CD4-positive, alpha-beta T cell treated with Interleukin-15 for 1 hour (primary cell): ENCODE results near the gene LRRC4B.
"Not testable (repeated sequence)": the region's sequence is repeated elsewhere in the genome, so short reads cannot be mapped to it uniquely, and the experiment has no call there.

Experiments
- DNase-seq: peaks from one replicate; pipeline ENCODE4 v3.0.0-alpha.2; 2020

Gene LRRC4B

GRCh38 chr19:50551034-50551714 is 17.1 kb downstream of the LRRC4B start:
- DNase-seq = no peak

DNA sequence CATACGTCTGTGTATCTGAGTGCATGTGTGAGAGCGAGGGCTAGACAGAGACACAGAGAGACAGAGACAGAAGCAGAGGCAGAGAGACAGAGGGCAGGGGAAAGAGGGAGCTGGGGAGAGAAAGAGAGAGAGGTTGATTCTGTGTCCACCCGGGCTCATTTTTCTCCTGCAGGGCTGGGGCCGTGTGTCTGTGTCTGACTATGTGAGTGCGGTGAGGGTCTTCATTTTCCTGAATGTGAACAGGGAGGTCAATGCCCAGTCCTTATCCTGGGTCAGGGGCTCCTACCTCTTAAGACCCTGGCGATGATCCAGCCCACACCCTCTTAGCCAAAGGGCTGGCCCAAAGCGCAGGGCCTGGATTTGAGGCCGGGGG is 17.7 kb downstream of the LRRC4B start:
- no peak for DNase-seq

GRCh38 chr19:50549927-50550593 is 18.2 kb downstream of the LRRC4B start:
- DNase-seq = no peak

DNA sequence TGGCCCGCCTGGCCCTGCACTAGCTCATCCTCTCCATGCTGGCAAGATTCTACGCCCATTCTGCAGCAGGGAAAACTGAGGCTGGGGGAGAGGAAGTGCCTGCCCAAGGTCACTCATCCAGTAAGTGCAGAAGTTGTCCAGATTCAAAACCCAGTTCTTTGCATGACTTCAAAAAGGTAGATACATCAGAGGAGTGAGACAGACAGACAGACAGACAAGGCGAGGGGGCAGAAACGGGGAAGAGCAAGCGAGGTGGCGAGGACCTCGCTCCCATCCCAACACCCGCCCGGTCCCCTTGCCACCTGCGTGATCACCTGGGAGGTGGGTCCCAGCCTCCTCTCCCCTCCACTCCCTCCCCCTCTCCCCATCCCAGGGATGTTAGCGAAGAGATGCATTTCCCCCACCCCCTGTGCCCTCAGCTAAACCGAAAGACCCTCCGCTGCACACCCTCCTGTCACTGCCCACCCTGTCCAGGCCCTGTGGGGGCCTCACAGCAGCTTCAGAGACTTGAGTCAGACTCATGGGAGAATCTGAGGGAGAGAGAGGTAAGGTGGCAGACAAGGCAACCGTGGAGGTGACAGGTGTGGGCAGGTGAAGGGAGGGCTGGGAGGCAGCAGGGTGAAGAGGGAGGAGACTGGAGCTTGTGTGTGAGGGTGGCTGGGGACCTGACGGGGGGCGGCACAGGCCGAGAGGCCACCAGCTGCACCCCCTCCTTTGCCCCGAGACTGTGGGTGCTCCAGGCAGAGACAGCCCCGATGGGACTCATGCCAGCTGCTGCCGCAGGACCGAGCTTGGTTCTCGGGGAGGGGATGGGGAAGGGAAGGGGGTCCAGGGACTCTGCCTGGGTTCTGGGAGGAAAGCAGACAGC is 18.9 kb downstream of the LRRC4B start:
- no peak for DNase-seq

DNA sequence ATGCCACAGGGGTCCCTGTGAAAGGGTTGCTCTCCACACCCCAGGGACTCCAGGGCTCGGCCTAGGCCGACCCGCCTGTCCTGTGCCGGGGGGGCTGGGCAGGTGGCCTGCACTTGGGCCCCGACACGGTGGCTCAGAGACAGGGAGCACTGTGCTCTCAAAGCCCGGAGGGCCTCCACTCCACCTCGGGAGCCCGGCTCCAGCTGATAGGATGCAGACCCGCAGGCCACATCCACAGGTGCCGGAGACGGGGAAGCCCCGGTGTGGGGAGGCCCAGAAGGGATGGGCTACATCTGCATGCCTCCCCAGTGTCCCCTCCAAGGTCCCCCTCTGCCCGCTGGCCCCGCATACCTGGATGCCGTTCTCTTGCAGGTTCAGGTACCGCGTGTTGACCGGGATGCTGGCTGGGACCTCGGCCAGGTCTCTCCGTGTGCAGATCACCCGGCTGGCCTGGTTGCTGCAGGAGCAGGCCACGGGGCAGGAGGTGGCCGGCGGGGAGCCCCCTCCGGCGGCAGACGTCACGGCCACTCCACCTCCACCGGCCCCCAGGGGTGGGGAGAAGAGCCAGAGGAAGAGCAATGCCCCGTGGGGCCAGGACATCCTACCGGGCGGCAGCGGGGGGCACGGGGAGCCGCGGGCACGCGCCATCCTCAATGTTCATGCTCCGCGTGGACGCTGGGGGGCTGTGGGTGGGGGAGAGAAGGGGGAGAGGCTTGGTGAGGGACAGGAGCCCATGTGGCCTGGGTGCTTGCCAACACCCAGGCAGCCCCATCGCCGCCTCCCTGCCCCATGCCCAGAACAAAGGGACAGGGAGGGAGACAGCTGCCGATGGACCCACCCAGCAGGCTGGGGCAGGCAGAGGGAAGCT is 19.8 kb downstream of the LRRC4B start:
- no peak for DNase-seq

DNA sequence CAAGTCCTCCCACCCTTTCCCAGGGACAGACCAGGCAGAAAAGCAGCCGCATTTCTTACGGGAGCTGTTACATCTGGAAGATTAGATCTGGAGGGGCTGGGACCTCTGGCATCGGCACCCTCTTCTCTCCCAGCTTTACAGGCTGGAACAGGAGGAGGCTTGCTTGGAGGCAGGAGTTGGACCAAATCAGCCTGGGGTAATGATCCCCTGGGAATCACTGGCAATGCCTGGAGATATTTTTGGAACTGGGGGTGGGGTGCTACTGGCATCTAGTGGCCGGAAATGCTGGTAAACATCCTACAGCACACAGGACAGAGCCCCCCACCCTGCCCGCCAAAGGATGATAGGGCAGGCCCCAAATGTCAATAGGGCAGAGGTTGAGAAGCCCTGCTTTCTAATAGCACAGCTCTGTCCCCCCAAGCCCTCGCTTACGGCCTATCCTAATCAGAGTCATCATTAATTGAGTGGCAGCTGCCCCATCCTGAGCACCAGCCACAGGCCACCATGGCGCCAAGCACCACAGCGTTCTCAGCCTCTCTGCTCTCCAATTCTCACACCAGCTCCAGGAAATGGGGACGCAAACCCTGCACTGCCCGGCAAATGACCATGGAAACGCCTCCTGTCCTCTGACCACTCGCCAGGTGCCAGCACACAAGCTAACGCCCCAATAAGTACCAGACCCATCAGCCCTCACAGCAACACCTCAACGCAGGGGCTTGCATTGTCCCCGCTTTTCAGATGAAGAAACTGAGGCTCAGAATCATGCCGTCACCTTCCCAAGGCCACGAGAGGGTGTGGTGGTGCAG is 20.6 kb downstream of the LRRC4B start:
- DNase-seq = no peak

DNA sequence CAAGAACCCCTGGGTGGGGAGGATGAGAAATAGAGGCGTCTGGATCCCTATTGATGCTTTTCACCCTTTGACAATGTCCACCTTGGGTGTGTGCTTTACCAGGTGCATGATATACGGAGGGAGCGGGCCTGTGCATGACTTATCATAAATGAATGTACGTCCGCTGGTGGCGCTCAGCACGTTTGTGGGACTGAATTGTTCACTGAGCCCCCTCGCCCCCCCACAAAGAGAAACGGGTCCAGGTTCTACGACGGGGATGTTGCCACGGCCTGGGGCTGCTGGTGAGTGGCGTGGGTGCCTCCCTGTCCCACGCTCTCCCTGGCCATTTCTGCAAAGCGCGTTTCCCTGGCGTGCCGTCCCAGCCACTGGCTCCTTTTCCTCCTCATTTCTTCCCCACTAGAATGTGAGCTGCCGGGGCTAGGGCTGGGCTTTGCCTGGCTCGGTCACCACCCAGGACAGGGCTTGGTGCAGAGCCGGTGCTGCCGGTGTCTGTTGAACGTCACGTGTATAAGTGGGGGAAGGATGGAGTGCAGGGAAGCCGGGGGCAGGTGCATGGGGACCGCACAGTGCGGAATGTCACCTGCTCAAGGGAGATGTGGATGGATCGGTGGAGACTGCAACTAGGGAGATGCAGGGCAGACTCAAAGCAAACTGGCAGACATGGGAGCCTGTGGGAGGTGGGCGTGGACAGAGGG is 21.6 kb downstream of the LRRC4B start:
- no peak for DNase-seq

GRCh38 chr19:50542943-50543342 is 25.3 kb downstream of the LRRC4B start:
- no peak for DNase-seq

- peak; percentile 46 for DNase-seq
Measured at GRCh38 chr19:50537769-50538230, 30.4 kb downstream of the LRRC4B start.

GRCh38 chr19:50537306-50537685 is 30.9 kb downstream of the LRRC4B start:
- no peak for DNase-seq

DNA sequence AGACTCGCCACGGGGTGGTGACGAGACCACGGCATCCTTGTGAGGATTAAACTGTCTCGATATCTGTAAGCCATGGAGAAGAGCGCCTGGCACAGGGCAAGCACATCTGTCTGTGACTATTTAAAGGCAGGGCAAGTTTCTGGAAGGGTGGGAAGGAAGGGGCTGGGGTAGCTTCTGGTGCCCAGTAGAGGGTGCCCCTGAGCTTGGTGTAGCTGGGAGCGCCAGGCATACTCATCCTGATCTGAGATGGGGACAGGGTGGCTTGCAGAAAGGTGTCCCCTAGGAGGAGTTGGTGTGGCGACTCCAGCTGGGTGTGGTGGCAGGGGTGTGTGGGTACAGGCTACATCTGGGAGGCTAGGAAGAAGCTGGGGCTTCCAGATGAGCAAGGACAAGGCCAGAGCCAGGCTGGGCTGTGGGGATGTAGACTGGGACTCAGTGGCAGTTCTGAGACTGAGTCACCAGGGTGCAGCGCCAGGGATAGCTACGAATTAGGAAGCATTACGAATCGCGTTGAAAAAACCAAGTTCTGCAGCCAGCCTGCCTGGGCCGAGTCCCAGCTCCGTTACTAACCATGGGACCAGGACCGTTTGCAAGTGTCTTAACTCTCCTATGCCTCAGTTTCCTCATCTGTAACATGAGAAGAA is 31.5 kb downstream of the LRRC4B start:
- no peak for DNase-seq

DNA sequence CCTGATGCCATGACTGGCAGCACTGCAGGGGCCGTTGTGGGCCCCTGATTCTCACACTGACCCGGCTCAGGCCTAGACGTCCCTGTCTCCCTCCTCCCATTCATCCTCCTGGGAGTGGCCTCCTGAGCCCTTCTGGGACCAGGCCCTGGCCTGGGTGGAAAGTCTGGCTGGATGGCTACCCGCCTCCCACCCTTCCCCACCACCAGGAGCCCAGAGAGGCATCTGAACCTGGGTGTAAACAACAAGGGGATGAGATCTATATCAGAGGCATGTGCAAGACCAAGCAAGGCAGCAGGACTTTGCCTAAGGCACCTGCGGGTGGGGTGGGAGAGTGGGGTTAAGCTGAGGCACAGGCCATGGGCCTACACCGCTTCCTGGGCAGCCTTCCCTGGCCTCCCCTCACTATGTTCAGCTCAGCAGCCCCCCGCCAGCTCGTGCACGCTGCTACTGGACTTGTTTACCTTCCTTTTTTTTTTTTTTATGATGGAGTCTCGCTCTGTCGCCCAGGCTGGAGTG is 32.5 kb downstream of the LRRC4B start:
- DNase-seq = no peak

DNA sequence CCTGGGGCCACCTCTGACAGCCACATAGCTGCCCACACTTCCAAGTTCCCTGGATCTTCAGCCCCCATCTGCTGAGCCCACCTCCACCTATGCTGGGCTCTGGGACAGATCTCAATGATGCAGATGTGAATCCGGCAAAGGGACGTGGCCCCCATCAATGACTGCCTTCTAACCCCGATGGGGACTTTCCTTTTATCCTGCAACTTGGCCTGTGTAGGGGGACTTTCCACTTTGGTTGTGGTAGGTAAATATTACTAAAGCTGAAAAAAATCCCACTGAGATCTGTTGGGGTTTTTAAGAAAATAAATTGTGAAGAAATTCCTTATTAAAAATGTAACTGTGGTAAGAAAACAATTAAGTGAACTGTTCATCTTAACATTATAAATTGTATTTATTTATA is 33.8 kb downstream of the LRRC4B start:
- no peak for DNase-seq

DNA sequence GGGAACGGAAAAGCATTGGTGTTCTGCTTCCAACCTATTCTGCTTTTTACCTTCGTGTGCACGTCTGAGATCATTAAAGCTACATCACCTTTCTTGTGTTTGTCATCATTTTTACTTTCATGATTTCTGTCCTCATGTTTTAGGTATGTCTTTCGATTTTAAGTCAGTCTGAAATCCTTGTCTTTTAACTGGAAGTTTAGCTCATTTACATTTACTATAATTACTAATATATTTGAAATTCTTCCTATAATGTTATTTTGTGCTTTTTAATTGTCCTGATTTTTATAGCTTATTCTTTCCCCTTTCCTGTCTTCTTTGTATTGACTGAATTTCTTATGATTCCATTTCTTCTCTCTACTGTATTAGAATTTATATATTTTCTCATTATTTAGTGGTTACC is 35.3 kb downstream of the LRRC4B start:
- DNase-seq = no peak

DNA sequence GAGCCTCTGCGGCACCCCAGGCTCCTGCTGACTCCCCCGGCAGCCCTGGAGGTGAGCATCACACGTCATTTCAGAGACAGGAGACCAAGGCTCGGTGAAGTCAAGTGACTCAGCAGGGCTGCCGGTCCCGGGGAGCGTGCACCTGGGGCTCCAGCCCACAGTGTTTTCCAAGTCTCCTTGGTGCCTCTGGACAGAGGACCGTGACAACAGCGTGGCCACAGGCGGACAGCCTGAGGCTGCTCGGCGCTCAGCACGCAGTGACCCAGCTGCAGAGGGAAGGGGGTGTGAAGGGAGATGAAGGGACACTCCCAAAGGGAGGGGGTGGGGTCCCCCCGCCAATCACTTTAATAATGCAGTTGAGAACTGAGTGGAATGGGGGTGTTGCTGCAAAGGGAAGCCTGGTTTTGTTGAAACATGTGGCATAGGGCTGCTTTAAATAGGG is 37.0 kb downstream of the LRRC4B start:
- no peak for DNase-seq

DNA sequence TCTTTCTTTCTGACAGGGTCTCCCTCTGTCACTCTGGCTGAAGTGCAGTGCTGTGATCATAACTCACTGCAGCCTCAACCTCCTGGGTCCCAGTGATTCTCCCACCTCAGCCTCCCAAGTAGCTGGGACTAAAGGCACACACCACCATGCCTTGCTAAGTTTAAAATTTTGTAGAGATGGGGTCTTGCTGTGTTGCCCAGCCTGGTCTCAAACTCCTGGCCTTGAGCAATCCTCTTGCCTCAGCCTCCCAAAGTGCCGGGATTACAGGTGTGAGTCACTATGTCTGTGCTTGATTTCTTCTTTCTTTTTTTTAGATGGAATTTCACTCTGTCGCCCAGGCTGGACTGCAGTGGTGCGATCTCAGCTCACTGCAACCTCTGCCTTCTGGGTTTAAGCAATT is 40.2 kb downstream of the LRRC4B start:
- DNase-seq = not testable (repeated sequence)

GRCh38 chr19:50522881-50523280 is 45.4 kb downstream of the LRRC4B start:
- no peak for DNase-seq

GRCh38 chr19:50520822-50521465 is 47.3 kb downstream of the LRRC4B start:
- DNase-seq = no peak

GRCh38 chr19:50519006-50519575 is 49.1 kb downstream of the LRRC4B start:
- DNase-seq = no peak
